DOHH2 (cell line): ENCODE measurements around the gene SSTR4.

Source experiments
- H3F3A ChIP-seq: fragments of 200-600 bp; sonication (generic), shearing (Covaris generic); 2 replicates; pipeline ENCODE4 v1.6.0; 2016; ENCODE audit warnings: antibody characterized with exemption, mild to moderate bottlenecking; ENCODE audit not compliant: control insufficient read depth, insufficient read depth
- H3K27ac ChIP-seq: fragments of 200-600 bp; sonication (generic); 2 replicates; pipeline ENCODE4 v1.5.1; 2014; ENCODE audit warnings: low read depth, mild to moderate bottlenecking, low read length, moderate library complexity
- H3K27me3 ChIP-seq: fragments of 200-600 bp; sonication (generic); 2 replicates; pipeline ENCODE4 v1.6.1; 2014; ENCODE audit warnings: mild to moderate bottlenecking, low read length, mixed read lengths; ENCODE audit not compliant: control insufficient read depth
- H3K36me3 ChIP-seq: fragments of 200-600 bp; sonication (generic); 2 replicates; pipeline ENCODE4 v1.6.1; 2014; ENCODE audit warnings: mild to moderate bottlenecking, low read length, moderate library complexity, mixed read lengths; ENCODE audit not compliant: control insufficient read depth
- H3K4me1 ChIP-seq: fragments of 200-600 bp; sonication (generic); 2 replicates; pipeline ENCODE4 v1.6.1; 2014; ENCODE audit warnings: mild to moderate bottlenecking, low read length, mixed read lengths; ENCODE audit not compliant: control insufficient read depth
- H3K4me2 ChIP-seq: fragments of 200-600 bp; sonication (generic); 2 replicates; pipeline ENCODE4 v1.6.0; 2014; ENCODE audit warnings: mild to moderate bottlenecking, low read length, moderate library complexity
- H3K4me3 ChIP-seq: fragments of 200-600 bp; sonication (generic); 2 replicates; pipeline ENCODE4 v1.5.1; 2014; ENCODE audit warnings: mild to moderate bottlenecking, low read length, mixed read lengths
- H3K79me2 ChIP-seq: fragments of 200-600 bp; sonication (generic); 2 replicates; pipeline ENCODE4 v1.6.1; 2014; ENCODE audit warnings: mild to moderate bottlenecking, low read length, mixed read lengths; ENCODE audit not compliant: control insufficient read depth
- H3K9me2 ChIP-seq: fragments of 200-600 bp; sonication (generic); replicated peaks from 2 replicates; pipeline ENCODE4 v1.6.1; 2014; ENCODE audit warnings: mild to moderate bottlenecking, low read length, mixed read lengths; ENCODE audit not compliant: control insufficient read depth
- H3K9me3 ChIP-seq: fragments of 200-600 bp; sonication (generic); 2 replicates; pipeline ENCODE4 v1.6.1; 2014; ENCODE audit warnings: antibody characterized with exemption, low read length, mixed read lengths; ENCODE audit not compliant: control insufficient read depth, insufficient read depth
- H4K20me1 ChIP-seq: fragments of 200-600 bp; sonication (generic); 2 replicates; pipeline ENCODE4 v1.6.0; 2014; ENCODE audit warnings: low read depth, mild to moderate bottlenecking, antibody characterized with exemption, low read length, moderate library complexity; ENCODE audit not compliant: control insufficient read depth, insufficient read depth
- EZH2phosphoT487 ChIP-seq: fragments of 200-600 bp; sonication (generic); IDR thresholded peaks from 2 replicates; pipeline ENCODE4 v1.6.1; 2017; ENCODE audit warnings: borderline replicate concordance, mild to moderate bottlenecking, antibody characterized with exemption, low read length, moderate library complexity, mixed read lengths
- TF ChIP-seq, protein P1 (sequence below): fragments of 200-600 bp; sonication (generic); IDR thresholded peaks from one replicate; pipeline ENCODE4 v1.5.1; 2014; ENCODE audit warnings: antibody characterized with exemption, mild to moderate bottlenecking, low read depth, low read length; ENCODE audit not compliant: poor library complexity, severe bottlenecking

SSTR4 gene

DNA sequence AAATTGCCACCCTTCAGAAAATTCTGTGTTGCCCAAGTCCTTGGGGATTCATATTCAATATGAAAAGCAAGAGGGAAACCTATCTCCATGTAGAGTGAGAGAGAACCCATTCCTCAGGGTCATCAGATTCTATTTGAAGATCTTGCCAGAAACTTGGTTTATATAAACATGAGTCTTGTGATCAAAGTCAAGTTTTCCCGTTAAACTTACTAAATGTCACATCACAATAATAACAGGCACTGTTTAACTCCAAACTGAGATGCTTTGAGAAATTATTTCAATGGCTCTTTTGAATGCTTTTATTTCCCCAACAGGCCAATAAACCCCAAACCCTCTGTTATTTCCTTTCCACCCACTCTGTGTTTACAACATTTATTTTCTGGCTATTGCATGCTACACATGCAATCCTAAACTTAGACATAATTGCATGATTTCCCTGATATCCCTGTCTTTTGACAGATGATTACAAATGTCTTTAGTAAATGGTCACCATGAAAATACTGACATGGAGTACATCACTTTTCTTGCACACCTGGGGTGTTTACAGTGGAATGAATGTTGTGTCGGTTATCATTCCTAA lies 31.1 kb upstream of the SSTR4 start:
- no peaks in the 10 kb centered on the region for H3K27me3 ChIP-seq
- H3K79me2 ChIP-seq, result no peaks in the 10 kb centered on the region
- H3F3A ChIP-seq, result no peaks in the 10 kb centered on the region
- no peak overlapping the region for H3K4me2 ChIP-seq
- no peaks in the 10 kb centered on the region for H4K20me1 ChIP-seq
- H3K36me3 ChIP-seq, result no peaks in the 10 kb centered on the region
- H3K27ac ChIP-seq, result no peak overlapping the region
- TF ChIP-seq, protein P1, sequence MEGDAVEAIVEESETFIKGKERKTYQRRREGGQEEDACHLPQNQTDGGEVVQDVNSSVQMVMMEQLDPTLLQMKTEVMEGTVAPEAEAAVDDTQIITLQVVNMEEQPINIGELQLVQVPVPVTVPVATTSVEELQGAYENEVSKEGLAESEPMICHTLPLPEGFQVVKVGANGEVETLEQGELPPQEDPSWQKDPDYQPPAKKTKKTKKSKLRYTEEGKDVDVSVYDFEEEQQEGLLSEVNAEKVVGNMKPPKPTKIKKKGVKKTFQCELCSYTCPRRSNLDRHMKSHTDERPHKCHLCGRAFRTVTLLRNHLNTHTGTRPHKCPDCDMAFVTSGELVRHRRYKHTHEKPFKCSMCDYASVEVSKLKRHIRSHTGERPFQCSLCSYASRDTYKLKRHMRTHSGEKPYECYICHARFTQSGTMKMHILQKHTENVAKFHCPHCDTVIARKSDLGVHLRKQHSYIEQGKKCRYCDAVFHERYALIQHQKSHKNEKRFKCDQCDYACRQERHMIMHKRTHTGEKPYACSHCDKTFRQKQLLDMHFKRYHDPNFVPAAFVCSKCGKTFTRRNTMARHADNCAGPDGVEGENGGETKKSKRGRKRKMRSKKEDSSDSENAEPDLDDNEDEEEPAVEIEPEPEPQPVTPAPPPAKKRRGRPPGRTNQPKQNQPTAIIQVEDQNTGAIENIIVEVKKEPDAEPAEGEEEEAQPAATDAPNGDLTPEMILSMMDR, result no peak
- no peak for TF ChIP-seq EZH2phosphoT487
- no peaks in the 10 kb centered on the region for H3K9me2 ChIP-seq
- H3K4me3 ChIP-seq, result no peak overlapping the region
- H3K9me3 ChIP-seq, result no peaks in the 10 kb centered on the region
- H3K4me1 ChIP-seq, result no peaks in the 10 kb centered on the region

DNA sequence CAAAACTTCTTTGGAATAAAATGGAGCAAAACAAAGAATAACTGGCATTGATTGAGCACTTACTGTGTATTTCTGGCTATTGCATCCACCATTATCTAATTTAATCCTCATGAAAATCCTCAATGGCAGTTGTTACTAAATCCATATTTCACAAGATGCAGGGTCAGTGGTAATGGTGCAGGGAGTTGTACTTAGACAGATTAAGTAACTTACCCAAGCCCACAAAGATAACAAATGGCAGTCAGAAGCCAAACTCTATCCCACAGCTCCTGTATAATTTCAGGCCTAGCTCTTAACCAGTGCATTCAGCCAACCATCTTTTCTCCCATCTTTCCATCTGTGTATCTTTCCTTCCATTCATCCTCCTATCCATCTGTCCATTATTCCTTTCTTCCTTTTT lies 29.3 kb upstream of the SSTR4 start:
- H3F3A ChIP-seq, result no peaks in the 10 kb centered on the region
- H3K36me3 ChIP-seq, result no peaks in the 10 kb centered on the region
- no peak overlapping the region for H3K4me2 ChIP-seq
- no peak overlapping the region for H3K27ac ChIP-seq
- H3K4me1 ChIP-seq, result no peaks in the 10 kb centered on the region
- H3K4me3 ChIP-seq, result no peak overlapping the region
- H3K27me3 ChIP-seq, result no peaks in the 10 kb centered on the region
- H4K20me1 ChIP-seq, result no peaks in the 10 kb centered on the region
- H3K9me3 ChIP-seq, result no peaks in the 10 kb centered on the region
- TF ChIP-seq, protein P1, result no peak
- TF ChIP-seq EZH2phosphoT487, result no peak
- H3K79me2 ChIP-seq, result no peaks in the 10 kb centered on the region
- H3K9me2 ChIP-seq, result no peaks in the 10 kb centered on the region

DNA sequence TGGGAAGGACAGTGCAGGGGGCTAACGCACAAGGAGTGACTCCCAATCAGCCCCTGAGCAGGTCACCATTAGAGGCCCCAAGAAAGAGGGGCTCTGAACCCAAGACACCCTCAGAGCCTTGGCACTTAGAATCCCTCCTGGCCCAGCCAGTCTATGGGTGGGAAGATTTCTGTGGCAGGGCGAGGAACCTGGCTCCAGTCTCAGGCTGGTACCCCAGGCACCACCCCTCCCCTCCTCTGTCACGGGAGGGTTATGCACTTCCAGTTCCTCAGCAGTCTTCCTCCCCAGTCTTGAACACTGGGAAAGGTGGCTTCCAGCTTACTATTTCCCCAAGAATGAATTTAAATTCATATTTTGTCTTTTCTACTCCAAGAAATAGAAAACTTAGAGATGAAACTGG lies 27.6 kb upstream of the SSTR4 start:
- H3K4me3 ChIP-seq, result no peak overlapping the region
- no peaks in the 10 kb centered on the region for H3K9me3 ChIP-seq
- H3K27ac ChIP-seq, result no peak overlapping the region
- H3F3A ChIP-seq, result no peaks in the 10 kb centered on the region
- H3K4me1 ChIP-seq, result no peaks in the 10 kb centered on the region
- TF ChIP-seq, protein P1, result no peak
- no peaks in the 10 kb centered on the region for H3K9me2 ChIP-seq
- H3K79me2 ChIP-seq, result no peaks in the 10 kb centered on the region
- no peaks in the 10 kb centered on the region for H3K27me3 ChIP-seq
- H3K36me3 ChIP-seq, result no peaks in the 10 kb centered on the region
- no peak overlapping the region for H3K4me2 ChIP-seq
- no peaks in the 10 kb centered on the region for H4K20me1 ChIP-seq
